CD4-positive, alpha-beta T cell treated with Interleukin-4 for 1 hour (primary cell): ENCODE data around the gene ZNF837.
"Not testable (repeated sequence)": the region's sequence is repeated elsewhere in the genome, so short reads cannot be mapped to it uniquely, and the experiment has no call there.

Source experiments
- DNase-seq, 2 donors: peaks; one replicate each; pipeline ENCODE4 v3.0.0-alpha.2; 2020 to 2022

Gene ZNF837

GRCh38 chr19:58380662-58381459 lies at the start of gene ZNF837:
Gene ZNF837 (minus strand): TSS chr19:58381030. CDS start chr19:58369332, 11,698 bp downstream.
- DNase-seq = peak; percentile 100

- DNase-seq = no peak
Observed at GRCh38 chr19:58429745-58430144, 48.9 kb upstream of the ZNF837 start.

- DNase-seq = no peak
Observed at GRCh38 chr19:58428617-58429016, 47.8 kb upstream of the ZNF837 start.

GRCh38 chr19:58417071-58417470 lies 36.2 kb upstream of the ZNF837 start:
- no peak for DNase-seq

GRCh38 chr19:58416604-58417003 lies 35.8 kb upstream of the ZNF837 start:
- DNase-seq = no peak

GRCh38 chr19:58409010-58409790 lies 28.4 kb upstream of the ZNF837 start:
- DNase-seq = no peak

- peak; percentile 92 to 95 for DNase-seq
Observed at GRCh38 chr19:58408152-58409009, 27.6 kb upstream of the ZNF837 start, which contains the start of gene ZNF584. Gene ZNF584 (plus strand): TSS chr19:58408649. CDS start chr19:58409148, 499 bp downstream.

- no peak for DNase-seq
Observed at GRCh38 chr19:58407658-58408151, 26.9 kb upstream of the ZNF837 start.

- DNase-seq = no peak
Observed at GRCh38 chr19:58406818-58407657, 26.2 kb upstream of the ZNF837 start.

GRCh38 chr19:58403920-58404478 lies 23.2 kb upstream of the ZNF837 start:
- DNase-seq = not testable (repeated sequence)

- no peak for DNase-seq
Observed at GRCh38 chr19:58401840-58402421, 21.1 kb upstream of the ZNF837 start.

- peak; percentile 99 to 100 for DNase-seq
Observed at GRCh38 chr19:58400916-58401839, 20.3 kb upstream of the ZNF837 start.

GRCh38 chr19:58400316-58400915 lies 19.6 kb upstream of the ZNF837 start:
- no peak for DNase-seq

- no peak for DNase-seq
Observed at GRCh38 chr19:58399903-58400302, 19.1 kb upstream of the ZNF837 start.

- no peak for DNase-seq
Observed at GRCh38 chr19:58398545-58398944, 17.7 kb upstream of the ZNF837 start.

GRCh38 chr19:58398087-58398486 lies 17.3 kb upstream of the ZNF837 start:
- DNase-seq = no peak

- peak in 1 of 2 donors; percentile 7 for DNase-seq
Observed at GRCh38 chr19:58397533-58398037, 16.8 kb upstream of the ZNF837 start.

GRCh38 chr19:58396691-58397532 lies 16.1 kb upstream of the ZNF837 start:
- DNase-seq = no peak
